HFFc6 (cell line): ENCODE results near the gene ELF5. TPM values are rescaled to one million over a fixed set of nuclear protein-coding genes. Genes with fewer than 3 reads are reported as not detected.

ENCODE experiments used
- DNase-seq: peaks from one replicate; pipeline ENCODE4 v3.0.0-alpha.2; 2018
- H3K27ac Mint-ChIP-seq: 2 replicates; pipeline ENCODE4 v1.8.0; 2020; ENCODE audit warnings: mild to moderate bottlenecking, mixed read lengths
- H3K27me3 Mint-ChIP-seq: 2 replicates; pipeline ENCODE4 v1.8.0; 2021; ENCODE audit warnings: mild to moderate bottlenecking, moderate library complexity, mixed read lengths; ENCODE audit not compliant: insufficient read depth
- H3K36me3 Mint-ChIP-seq: 2 replicates; pipeline ENCODE4 v1.8.0; 2021; ENCODE audit warnings: low read depth, mixed read lengths
- H3K4me1 Mint-ChIP-seq: 2 replicates; pipeline ENCODE4 v1.8.0; 2020; ENCODE audit warnings: low read depth, mixed read lengths
- H3K4me3 Mint-ChIP-seq: 2 replicates; pipeline ENCODE4 v1.8.0; 2020; ENCODE audit warnings: mild to moderate bottlenecking, moderate library complexity, mixed read lengths
- H3K9me3 Mint-ChIP-seq: 2 replicates; pipeline ENCODE4 v1.8.0; 2020; ENCODE audit warnings: mild to moderate bottlenecking, mixed read lengths
- CTCF ChIP-seq: fragments of 200-600 bp; sonication (generic); IDR thresholded peaks from 2 replicates; pipeline ENCODE4 v1.5.0; 2021; ENCODE audit warnings: antibody characterized with exemption, mild to moderate bottlenecking
- total RNA-seq, 6 experiments: library from RNA; stranded (reverse); fragmentation: NEBNext Ultra II Directional; extraction: Animal tissue kit (Norgen Biotek cat#: 25700); gene quantifications; 2 replicates in 1 of 6; 3 replicates in 5 of 6; pipeline ENCODE4 v1.2.3, GENCODE V29; 2021

ELF5 gene
- total RNA-seq, 6 experiments from 2014 or later: not detected

GRCh38 chr11:34476849-34477248 lies 36.7 kb downstream of the ELF5 start:
- H3K36me3 Mint-ChIP-seq: peaks cover 11% of the 10 kb centered on the region
- TF ChIP-seq CTCF: no peak
- no peak for DNase-seq
- H3K27me3 Mint-ChIP-seq: peaks cover 11% of the 10 kb centered on the region
- no peaks in the 10 kb centered on the region for H3K9me3 Mint-ChIP-seq
- H3K4me3 Mint-ChIP-seq: no peak overlapping the region
- no peak overlapping the region for H3K27ac Mint-ChIP-seq
- H3K4me1 Mint-ChIP-seq: peaks cover 8% of the 10 kb centered on the region

- DNase-seq: no peak
- peaks cover 9% of the 10 kb centered on the region for H3K27me3 Mint-ChIP-seq
- H3K4me1 Mint-ChIP-seq: peaks cover 8% of the 10 kb centered on the region
- no peaks in the 10 kb centered on the region for H3K9me3 Mint-ChIP-seq
- peaks cover 19% of the 10 kb centered on the region for H3K36me3 Mint-ChIP-seq
- H3K4me3 Mint-ChIP-seq: no peak overlapping the region
- no peak overlapping the region for H3K27ac Mint-ChIP-seq
- no peak for TF ChIP-seq CTCF
Measured at GRCh38 chr11:34475656-34476055, 37.9 kb downstream of the ELF5 start.

- peaks cover 19% of the 10 kb centered on the region for H3K36me3 Mint-ChIP-seq
- DNase-seq: no peak
- H3K4me3 Mint-ChIP-seq: no peak overlapping the region
- no peak overlapping the region for H3K27ac Mint-ChIP-seq
- peaks cover 5% of the 10 kb centered on the region for H3K27me3 Mint-ChIP-seq
- H3K9me3 Mint-ChIP-seq: no peaks in the 10 kb centered on the region
- no peak for TF ChIP-seq CTCF
- H3K4me1 Mint-ChIP-seq: no peaks in the 10 kb centered on the region
Measured at GRCh38 chr11:34473603-34474169, 39.9 kb downstream of the ELF5 start.

- H3K27me3 Mint-ChIP-seq: no peaks in the 10 kb centered on the region
- peak; percentile 36 for DNase-seq
- peaks cover 21% of the 10 kb centered on the region for H3K9me3 Mint-ChIP-seq
Measured at GRCh38 chr11:34468209-34468841, 45.3 kb downstream of the ELF5 start.

GRCh38 chr11:34466802-34467488 lies 46.6 kb downstream of the ELF5 start:
- Mint-ChIP-seq H3K9me3 (peaks cover 21% of the 10 kb centered on the region), H3K4me1 (no peaks in the 10 kb centered on the region), H3K36me3 (peaks cover 63% of the 10 kb centered on the region), H3K27me3 (no peaks in the 10 kb centered on the region), H3K4me3 (no peak overlapping the region), H3K27ac (no peak overlapping the region)
- no peak for TF ChIP-seq CTCF
- DNase-seq: no peak

More at GRCh38 chr11:34468209-34468841, 45.3 kb downstream of the ELF5 start:
- Mint-ChIP-seq H3K36me3 (peaks cover 66% of the 10 kb centered on the region), H3K4me1 (no peaks in the 10 kb centered on the region), H3K27ac (no peak overlapping the region), H3K4me3 (no peak overlapping the region)
- TF ChIP-seq CTCF: peak; percentile 83
